BLaER1 treated with 17β-estradiol and CSF1 and Interleukin-3, amounts not matched to agents 10 nM and 100 nM (cell line): ENCODE measurements around the gene RERE.

Source experiments
- H3K27ac ChIP-seq, 11 experiments: shearing (Covaris generic); formaldehyde crosslinking; 2 replicates each; pipeline ENCODE4 v1.8.1; 2022
- H3K27me3 ChIP-seq, 11 experiments: shearing (Covaris generic); formaldehyde crosslinking; 2 replicates each; pipeline ENCODE4 v1.8.1; 2022
- H3K36me3 ChIP-seq, 11 experiments: shearing (Covaris generic); formaldehyde crosslinking; 2 replicates each; pipeline ENCODE4 v1.8.1; 2022
- H3K4me1 ChIP-seq, 10 experiments: shearing (Covaris generic); formaldehyde crosslinking; 2 replicates each; pipeline ENCODE4 v1.8.1; 2022
- H3K4me2 ChIP-seq, 11 experiments: shearing (Covaris generic); formaldehyde crosslinking; 2 replicates each; pipeline ENCODE4 v1.8.1; 2022
- H3K4me3 ChIP-seq, 10 experiments: shearing (Covaris generic); formaldehyde crosslinking; 2 replicates each; pipeline ENCODE4 v1.8.1; 2022
- H3K9ac ChIP-seq, 11 experiments: shearing (Covaris generic); formaldehyde crosslinking; 2 replicates each; pipeline ENCODE4 v1.8.1; 2022
- H3K9me3 ChIP-seq, 11 experiments: shearing (Covaris generic); formaldehyde crosslinking; replicated peaks in 1 of 11; 2 replicates each; pipeline ENCODE4 v1.8.1; 2022
- H4K20me1 ChIP-seq, 11 experiments: shearing (Covaris generic); formaldehyde crosslinking; 2 replicates each; pipeline ENCODE4 v1.8.1; 2022
- Cebpa-rat ChIP-seq, 11 experiments: shearing (Covaris generic); IDR thresholded peaks; 2 replicates each; pipeline ENCODE4 v1.8.1; 2022

RERE gene

DNA sequence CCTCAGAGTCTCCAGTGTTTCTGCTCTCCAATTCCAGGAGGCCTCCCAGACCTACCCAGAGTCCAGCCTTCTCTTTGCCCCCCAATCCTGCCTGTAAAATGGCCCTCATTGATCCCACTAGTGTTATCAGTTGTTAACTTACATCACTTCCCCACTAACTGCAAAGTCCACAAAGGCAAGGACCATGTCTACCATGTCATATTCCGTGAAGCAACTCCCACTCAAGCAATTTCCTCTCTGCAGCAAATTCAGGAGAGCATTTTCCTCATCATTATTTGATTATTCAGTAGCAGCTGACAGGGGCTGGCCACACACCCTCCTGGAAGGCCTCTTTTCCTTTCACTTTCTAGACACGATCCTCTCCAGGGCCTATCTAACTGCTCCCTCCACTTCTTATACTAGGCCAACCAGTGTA lies 153.5 kb downstream of the RERE start:
- peaks cover 0 to 6% (median 0%) of the 10 kb centered on the region in 11 experiments; a peak in 6 of 22 replicates for H3K9me3 ChIP-seq
- no peak for TF ChIP-seq Cebpa-rat (IDR thresholded peaks at IDR 0.05)
- H3K36me3 ChIP-seq: peaks cover 0 to 22% (median 5%) of the 10 kb centered on the region in 11 experiments; a peak in 10 of 22 replicates
- peak overlapping the region in 4 of 11 experiments; percentile 0 to 26 (median 16); a peak in 2 of 22 replicates for H3K27ac ChIP-seq
- no peaks in the 10 kb centered on the region for H3K27me3 ChIP-seq
- peak overlapping the region in 1 of 10 experiments; percentile 5; a peak in 2 of 20 replicates for H3K4me3 ChIP-seq
- peak overlapping the region; percentile 62 to 89 (median 79) for H3K4me2 ChIP-seq
- peaks cover 87 to 98% (median 91%) of the 10 kb centered on the region in 10 experiments for H3K4me1 ChIP-seq
- H3K9ac ChIP-seq: no peak overlapping the region
- H4K20me1 ChIP-seq: peaks cover 89 to 100% (median 99%) of the 10 kb centered on the region in 11 experiments

- peak overlapping the region in 3 of 11 experiments; percentile 11 to 26 (median 20); a peak in 2 of 22 replicates for H3K27ac ChIP-seq
Measured at GRCh38 chr1:8663090-8663802, 154.2 kb downstream of the RERE start.

GRCh38 chr1:8662380-8663072 lies 154.9 kb downstream of the RERE start:
- Histone ChIP-seq H3K4me1 (peaks cover 73 to 89% (median 80%) of the 10 kb centered on the region in 10 experiments), H3K27me3 (no peaks in the 10 kb centered on the region), H4K20me1 (peaks cover 76 to 100% (median 99%) of the 10 kb centered on the region in 11 experiments), H3K4me2 (peak overlapping the region; percentile 62 to 89 (median 79)), H3K9ac (no peak overlapping the region), H3K36me3 (peaks cover 0 to 35% (median 13%) of the 10 kb centered on the region in 11 experiments; a peak in 11 of 22 replicates), H3K9me3 (peaks cover 0 to 10% (median 0%) of the 10 kb centered on the region in 11 experiments; a peak in 6 of 22 replicates), H3K27ac (peak overlapping the region in 9 of 11 experiments; percentile 13 to 59 (median 44); a peak in 16 of 22 replicates), H3K4me3 (no peak overlapping the region)
- TF ChIP-seq Cebpa-rat (IDR thresholded peaks at IDR 0.05): no peak

More at GRCh38 chr1:8663090-8663802, 154.2 kb downstream of the RERE start:
- Histone ChIP-seq H3K9me3 (peaks cover 0 to 10% (median 0%) of the 10 kb centered on the region in 11 experiments; a peak in 6 of 22 replicates), H3K4me1 (peaks cover 80 to 96% (median 87%) of the 10 kb centered on the region in 10 experiments), H3K4me3 (no peak overlapping the region; a peak in 1 of 20 replicates), H3K9ac (no peak overlapping the region), H3K36me3 (peaks cover 0 to 29% (median 9%) of the 10 kb centered on the region in 11 experiments; a peak in 10 of 22 replicates), H3K27me3 (no peaks in the 10 kb centered on the region), H4K20me1 (peaks cover 84 to 100% (median 99%) of the 10 kb centered on the region in 11 experiments), H3K4me2 (peak overlapping the region; percentile 62 to 89 (median 79))
- no peak for TF ChIP-seq Cebpa-rat (IDR thresholded peaks at IDR 0.05)

DNA sequence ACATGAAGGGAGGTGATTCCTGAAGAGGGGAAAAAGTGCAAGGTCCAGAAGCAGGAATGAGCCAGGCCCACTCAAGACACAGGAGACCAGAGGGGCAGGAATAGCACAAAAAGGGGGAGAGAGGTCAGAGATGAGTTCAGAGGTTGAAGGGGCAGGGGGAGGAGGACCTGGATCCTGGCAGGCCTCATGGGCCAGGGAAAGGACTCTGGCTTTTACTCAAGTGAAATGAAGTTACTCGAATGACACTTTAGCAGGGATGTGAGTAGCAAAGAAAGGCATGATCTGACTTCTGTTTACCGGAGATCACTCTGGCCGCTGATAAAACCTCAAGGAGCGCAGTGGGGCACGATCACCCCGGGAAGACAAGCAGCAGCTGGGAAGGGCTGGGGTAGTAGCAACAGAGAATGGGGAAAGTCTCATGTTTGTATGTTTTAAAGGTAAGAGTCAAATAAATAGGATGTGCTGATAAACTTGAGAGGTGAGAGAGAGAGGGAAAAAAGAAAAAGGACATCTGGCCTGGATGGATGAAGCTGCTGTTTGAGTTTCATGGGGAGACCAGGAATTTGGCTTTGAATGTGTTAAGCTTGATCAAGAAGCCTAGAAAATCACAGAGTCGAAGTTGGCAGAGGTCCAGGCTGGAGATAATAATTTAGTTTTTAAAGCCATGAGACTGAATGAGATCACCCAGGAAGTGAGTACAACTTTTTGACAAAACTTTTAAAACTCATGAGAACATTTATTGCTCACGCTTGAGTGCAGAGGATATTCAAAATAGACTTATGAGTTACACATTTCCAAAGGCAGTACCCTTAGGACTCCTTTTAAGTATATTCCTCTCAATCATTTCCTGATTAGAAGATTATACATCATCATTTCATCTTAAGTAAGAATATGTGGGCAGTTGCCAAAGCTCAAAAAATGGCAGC lies 156.0 kb downstream of the RERE start:
- H3K4me2 ChIP-seq: peak overlapping the region; percentile 62 to 89 (median 79)
- H3K4me3 ChIP-seq: no peak overlapping the region
- H4K20me1 ChIP-seq: peaks cover 67 to 100% (median 99%) of the 10 kb centered on the region in 11 experiments
- peaks cover 62 to 78% (median 69%) of the 10 kb centered on the region in 10 experiments for H3K4me1 ChIP-seq
- TF ChIP-seq Cebpa-rat (IDR thresholded peaks at IDR 0.05): no peak
- peak overlapping the region in 5 of 11 experiments; percentile 10 to 41 (median 18); a peak in 7 of 22 replicates for H3K9ac ChIP-seq
- H3K36me3 ChIP-seq: peaks cover 0 to 44% (median 18%) of the 10 kb centered on the region in 11 experiments; a peak in 15 of 22 replicates
- H3K9me3 ChIP-seq: peaks cover 0 to 10% (median 0%) of the 10 kb centered on the region in 11 experiments; a peak in 6 of 22 replicates
- no peaks in the 10 kb centered on the region for H3K27me3 ChIP-seq
- peak overlapping the region in 9 of 11 experiments; percentile 13 to 59 (median 44); a peak in 14 of 22 replicates for H3K27ac ChIP-seq

DNA sequence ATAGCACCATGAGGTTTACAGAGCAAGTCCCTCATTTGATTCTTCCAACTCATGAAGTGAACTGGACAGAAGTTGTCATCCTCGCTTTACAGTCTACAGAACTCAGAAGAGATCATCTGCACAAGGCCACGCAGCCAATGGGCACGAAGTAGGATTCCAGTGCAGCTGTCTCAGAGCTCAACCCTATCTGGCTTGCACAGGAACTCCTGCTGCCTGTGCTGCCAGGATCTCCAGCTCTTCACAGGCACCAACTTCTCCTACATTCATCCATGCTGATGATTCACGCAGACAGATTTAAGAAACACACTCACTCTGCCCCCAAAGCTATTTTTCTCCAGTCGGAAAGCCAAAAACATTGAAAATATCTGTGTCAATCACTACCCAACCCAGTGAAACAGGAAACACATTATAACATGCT lies 157.0 kb downstream of the RERE start:
- Histone ChIP-seq H3K27ac (peak overlapping the region in 6 of 11 experiments; percentile 5 to 59 (median 44); a peak in 6 of 22 replicates), H3K9ac (peak overlapping the region in 4 of 11 experiments; percentile 11 to 41 (median 20); a peak in 3 of 22 replicates), H3K4me1 (peaks cover 52 to 68% (median 62%) of the 10 kb centered on the region in 10 experiments), H3K27me3 (no peaks in the 10 kb centered on the region), H3K36me3 (peaks cover 6 to 45% (median 26%) of the 10 kb centered on the region in 11 experiments; a peak in 21 of 22 replicates), H3K4me2 (peak overlapping the region in 10 of 11 experiments; percentile 62 to 89 (median 80); a peak in 16 of 22 replicates), H3K9me3 (peaks cover 0 to 10% (median 0%) of the 10 kb centered on the region in 11 experiments; a peak in 6 of 22 replicates), H4K20me1 (peaks cover 64 to 100% (median 99%) of the 10 kb centered on the region in 11 experiments), H3K4me3 (no peak overlapping the region)
- TF ChIP-seq Cebpa-rat (IDR thresholded peaks at IDR 0.05): no peak

- Histone ChIP-seq H3K27me3 (no peaks in the 10 kb centered on the region), H3K4me2 (0 out of 22 replicates have a peak overlapping the region, but pooled peaks of 1 of the 11 experiments have one; percentile 3), H3K9me3 (peaks cover 0 to 10% (median 0%) of the 10 kb centered on the region in 11 experiments; a peak in 6 of 22 replicates), H3K4me3 (no peak overlapping the region), H3K36me3 (peaks cover 7 to 50% (median 34%) of the 10 kb centered on the region in 11 experiments; a peak in 21 of 22 replicates), H3K9ac (no peak overlapping the region), H3K27ac (no peak overlapping the region), H3K4me1 (peaks cover 49 to 64% (median 57%) of the 10 kb centered on the region in 10 experiments), H4K20me1 (peaks cover 60 to 100% (median 98%) of the 10 kb centered on the region in 11 experiments)
- TF ChIP-seq Cebpa-rat (IDR thresholded peaks at IDR 0.05): no peak
Measured at GRCh38 chr1:8659593-8659992, 157.8 kb downstream of the RERE start.

DNA sequence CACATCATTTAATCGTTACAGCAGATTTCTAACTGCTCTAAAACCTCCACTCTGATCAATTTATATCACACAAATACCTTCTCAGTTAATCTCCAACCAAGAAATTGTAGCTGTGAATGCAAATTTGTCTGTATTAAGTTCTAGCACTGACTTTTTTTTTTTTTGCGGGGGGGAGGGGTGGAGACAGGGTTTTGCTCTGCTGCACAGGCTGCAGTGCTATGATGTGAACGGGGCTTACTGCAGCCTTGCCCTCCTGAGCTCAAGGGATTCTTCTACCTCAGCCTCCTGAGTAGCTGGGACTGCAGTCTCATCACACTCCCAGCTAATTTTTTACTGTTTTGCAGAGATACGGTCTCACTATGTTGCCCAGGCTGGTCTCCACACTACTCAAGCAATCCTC lies 163.6 kb downstream of the RERE start:
- H3K4me1 ChIP-seq: peaks cover 36 to 55% (median 42%) of the 10 kb centered on the region in 10 experiments
- peaks cover 28 to 99% (median 83%) of the 10 kb centered on the region in 11 experiments; a peak in 21 of 22 replicates for H3K36me3 ChIP-seq
- H4K20me1 ChIP-seq: peaks cover 64 to 100% (median 99%) of the 10 kb centered on the region in 11 experiments
- TF ChIP-seq Cebpa-rat (IDR thresholded peaks at IDR 0.05): no peak
- H3K9me3 ChIP-seq: peaks cover 0 to 5% (median 0%) of the 10 kb centered on the region in 11 experiments; a peak in 2 of 22 replicates
- H3K9ac ChIP-seq: no peak overlapping the region
- no peak overlapping the region for H3K4me3 ChIP-seq
- H3K27ac ChIP-seq: no peak overlapping the region
- peak overlapping the region in 9 of 11 experiments; percentile 2 to 86 (median 62); a peak in 14 of 22 replicates for H3K4me2 ChIP-seq
- H3K27me3 ChIP-seq: no peaks in the 10 kb centered on the region
